Stimulated activated CD8-positive, alpha-beta memory T cell treated with anti-CD3 and anti-CD28 coated beads, Interleukin-12 subunit alpha, Interleukin-12 subunit beta, amount 100 ng/mL, for 1 hour (primary cell): ENCODE results near the gene MAP4K1.

ENCODE experiments used
- DNase-seq: peaks from one replicate; pipeline ENCODE4 v3.0.0-alpha.2; 2020; ENCODE audit warnings: low read depth

Gene MAP4K1

GRCh38 chr19:38543807-38544568, 73.8 kb downstream of the MAP4K1 start:
- DNase-seq: no peak

GRCh38 chr19:38543286-38543806, 74.4 kb downstream of the MAP4K1 start:
- no peak for DNase-seq

GRCh38 chr19:38542040-38542439, 75.7 kb downstream of the MAP4K1 start:
- DNase-seq: no peak

- no peak for DNase-seq
Observed at GRCh38 chr19:38539751-38540150, 78.0 kb downstream of the MAP4K1 start.

GRCh38 chr19:38538793-38539528, 78.8 kb downstream of the MAP4K1 start:
- no peak for DNase-seq

GRCh38 chr19:38538386-38538785, 79.4 kb downstream of the MAP4K1 start:
- DNase-seq: no peak
